Urinary bladder (tissue), 4 donors: ENCODE data around the gene CDH2. TPM values are rescaled to one million over a fixed set of nuclear protein-coding genes. Genes with fewer than 3 reads are reported as not detected.
A peak's percentile ranks its signal among the peaks of the same experiment; 100 is the strongest.

ENCODE experiments used
- DNase-seq: peaks from one replicate; pipeline ENCODE4 v3.0.0-alpha.2; 2015; ENCODE audit errors: extremely low spot score
- H3K27ac ChIP-seq: one replicate; pipeline ENCODE4 v1.5.1; 2013; ENCODE audit warnings: low read depth, mild to moderate bottlenecking, moderate library complexity
- H3K36me3 ChIP-seq: one replicate; pipeline ENCODE4 v1.6.1; 2013; ENCODE audit warnings: mild to moderate bottlenecking, moderate library complexity; ENCODE audit not compliant: insufficient read depth
- H3K4me1 ChIP-seq: one replicate; pipeline ENCODE4 v1.6.1; 2013; ENCODE audit warnings: mild to moderate bottlenecking, moderate library complexity; ENCODE audit not compliant: insufficient read depth
- H3K4me3 ChIP-seq: one replicate; pipeline ENCODE4 v1.5.1; 2013; ENCODE audit warnings: low read depth, low read length
- WGBS: extraction: QIAGEN DNeasy Blood & Tissue Kit; methylation state at CpG from one replicate; pipeline ENCODE4 v1.1.7; 2013; 5-methylcytosine and 5-hydroxymethylcytosine counted together
- polyA plus RNA-seq: library from polyadenylated mRNA; stranded (reverse); fragments of 200-250 nt; gene quantifications from one replicate; pipeline ENCODE4 v1.2.3, GENCODE V29; 2013
- total RNA-seq: library from RNA; depleted of rRNA; stranded (reverse); fragments of >200 nt; gene quantifications from one replicate; pipeline ENCODE4 v1.2.3, GENCODE V29; 2014
- donor health status: healthy with polysubstance abuse.
- donor health status: healthy.

The CDH2 gene
- total RNA-seq, result 18.7 TPM
- polyA plus RNA-seq, result 1.8 TPM

DNA sequence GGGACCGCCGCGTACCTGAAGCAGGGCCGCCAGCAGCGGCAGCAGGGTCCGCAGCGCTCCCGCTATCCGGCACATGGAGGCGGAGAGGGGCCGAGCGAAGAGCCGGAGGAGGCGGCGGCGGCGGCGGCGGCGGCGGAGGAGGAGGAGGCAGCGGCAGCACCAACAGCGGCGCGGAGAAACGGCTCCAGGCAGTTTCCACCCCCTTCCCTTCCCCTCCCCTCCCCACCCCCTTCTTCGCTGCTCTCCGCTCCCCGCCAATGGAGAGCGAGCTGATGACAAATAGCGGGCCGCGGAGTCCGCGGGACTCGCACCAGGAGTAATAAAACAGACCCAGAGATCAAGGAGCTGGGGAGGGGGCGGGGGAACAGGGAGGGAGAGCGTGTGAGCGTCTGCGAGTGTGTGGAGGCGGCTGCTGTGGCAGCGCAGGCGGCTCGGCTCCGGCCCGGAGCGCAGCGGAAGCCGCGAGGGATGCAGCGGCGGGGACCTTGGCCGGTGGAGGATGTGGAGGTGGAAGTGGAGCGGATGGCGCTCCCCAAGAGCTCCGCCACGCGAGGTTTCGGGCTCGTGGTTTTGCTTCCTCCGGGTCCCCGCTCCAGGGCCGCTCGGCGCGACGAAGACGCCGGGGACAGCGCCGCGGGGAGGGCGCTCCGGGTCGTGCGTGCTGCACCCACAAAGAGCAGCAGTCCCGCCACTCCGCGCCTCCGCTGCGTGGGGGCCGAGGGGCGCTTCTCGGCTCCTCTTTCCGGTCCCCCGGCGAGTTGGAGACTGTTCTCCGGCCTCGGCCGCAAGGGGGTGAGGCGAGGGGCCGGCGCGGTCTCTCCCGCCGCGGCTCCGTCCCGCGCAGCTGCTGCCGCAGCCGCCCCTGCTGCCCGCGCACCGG is at the start of gene CDH2:
TSS of gene CDH2 (minus strand) at position 183 of the 880 bp plus-strand sequence. CDS start at position 75, 108 bp downstream.
- Histone ChIP-seq H3K36me3 (no peaks in the 10 kb centered on the region), H3K4me1 (no peaks in the 10 kb centered on the region), H3K4me3 (peak within 1 kb of the TSS; percentile 60), H3K27ac (no peak within 1 kb of the TSS)
- under 1% methylated on average over 105 of the region's 105 CpGs for WGBS
- DNase-seq, result peak; percentile 50

DNA sequence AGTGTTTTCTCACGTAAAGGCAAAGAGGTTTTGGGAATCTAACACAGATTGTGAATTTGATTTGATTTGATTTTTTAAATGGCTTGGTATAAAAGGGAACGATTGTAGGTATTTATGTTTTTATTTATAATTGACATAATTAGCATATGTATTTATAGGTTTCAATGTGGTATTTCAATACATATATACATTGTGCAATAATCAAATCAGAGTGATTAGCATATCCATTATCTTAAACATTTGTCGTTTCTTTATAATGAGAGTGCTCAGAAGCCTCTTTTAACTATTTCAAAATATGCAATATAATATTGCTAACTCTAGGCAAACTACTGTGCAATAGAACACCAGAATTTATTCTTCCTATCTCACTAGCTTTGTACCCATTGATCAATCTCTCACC is 35.1 kb upstream of the CDH2 start:
- Histone ChIP-seq H3K27ac (no peak overlapping the region), H3K4me1 (no peaks in the 10 kb centered on the region), H3K4me3 (no peak overlapping the region), H3K36me3 (no peaks in the 10 kb centered on the region)
- DNase-seq, result no peak
- 87% methylated on average over 3 of the region's 3 CpGs for WGBS

DNA sequence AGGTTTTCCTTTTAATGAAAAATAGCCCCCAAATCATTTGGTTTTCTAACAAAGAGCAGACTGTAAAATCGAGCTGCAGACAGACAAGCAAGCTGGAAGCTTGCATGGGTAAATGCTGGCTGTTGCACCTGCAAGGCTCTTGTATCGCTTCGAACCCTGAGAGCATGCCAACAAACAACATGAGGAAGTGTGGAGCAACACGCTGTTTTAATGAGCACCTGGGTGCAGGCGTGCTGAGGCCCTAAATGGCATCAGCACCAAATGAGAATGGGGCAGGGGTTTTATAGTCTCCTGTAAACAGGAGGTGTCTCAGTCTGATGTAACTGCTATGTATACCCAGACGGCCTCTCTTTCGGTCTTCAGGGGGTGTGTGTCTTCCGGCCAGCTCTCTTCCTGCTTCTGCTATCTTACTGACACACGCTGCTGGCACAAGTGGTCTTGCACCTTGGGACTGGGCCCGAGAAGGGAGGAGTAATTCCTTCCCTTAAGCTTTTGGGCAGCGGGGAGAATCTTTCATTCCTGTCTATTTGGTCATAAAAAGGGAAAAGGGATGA is 31.9 kb upstream of the CDH2 start:
- Histone ChIP-seq H3K27ac (no peak overlapping the region), H3K4me1 (no peaks in the 10 kb centered on the region), H3K36me3 (no peaks in the 10 kb centered on the region), H3K4me3 (no peak overlapping the region)
- 69% methylated on average over 11 of the region's 11 CpGs for WGBS
- DNase-seq, result no peak

DNA sequence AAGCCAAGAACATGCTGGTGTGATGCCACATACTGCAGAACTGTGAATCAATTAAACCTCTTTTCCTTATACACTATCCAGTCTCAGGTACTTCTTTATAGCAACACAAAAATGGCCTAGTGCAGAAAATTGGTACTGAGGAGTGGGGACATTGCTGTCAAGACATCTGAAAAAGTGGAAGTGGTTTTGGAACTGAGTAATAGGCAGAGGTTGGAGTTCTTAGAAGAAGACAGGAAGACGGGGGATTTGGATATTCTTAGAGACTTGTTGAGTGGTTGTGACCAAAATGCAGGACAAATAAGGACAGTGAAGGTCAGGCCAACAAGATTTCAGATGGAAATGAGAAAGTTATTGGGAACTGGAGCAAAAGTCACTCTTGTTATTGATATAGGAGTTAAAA is 31.3 kb upstream of the CDH2 start:
- no peak for DNase-seq
- WGBS, result 79% methylated on average over 1 of the region's 1 CpG
- H3K4me3 ChIP-seq, result no peak overlapping the region
- no peaks in the 10 kb centered on the region for H3K36me3 ChIP-seq
- no peaks in the 10 kb centered on the region for H3K4me1 ChIP-seq
- H3K27ac ChIP-seq, result no peak overlapping the region

DNA sequence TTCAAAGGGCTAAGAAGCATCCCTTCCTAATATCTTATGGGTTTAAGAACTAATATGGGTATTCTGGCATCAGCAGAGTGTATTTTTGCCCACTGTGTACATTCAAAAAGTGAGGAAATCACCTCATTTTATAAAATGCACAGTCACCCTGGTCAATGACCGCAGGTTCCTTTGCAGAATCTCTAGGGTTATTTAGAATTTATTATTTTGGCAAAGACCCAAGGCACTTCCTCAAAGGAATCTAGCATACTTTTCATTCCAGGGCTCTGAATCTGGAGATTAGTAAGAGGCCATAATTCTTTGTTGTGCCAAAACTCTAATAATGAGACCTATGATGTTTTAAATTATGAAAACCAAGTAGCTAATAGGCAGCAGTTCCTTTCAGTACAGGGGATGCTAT is 27.2 kb upstream of the CDH2 start:
- no peak for DNase-seq
- 40% methylated on average over 1 of the region's 1 CpG for WGBS
- Histone ChIP-seq H3K27ac (no peak overlapping the region), H3K36me3 (no peaks in the 10 kb centered on the region), H3K4me1 (no peaks in the 10 kb centered on the region), H3K4me3 (no peak overlapping the region)

DNA sequence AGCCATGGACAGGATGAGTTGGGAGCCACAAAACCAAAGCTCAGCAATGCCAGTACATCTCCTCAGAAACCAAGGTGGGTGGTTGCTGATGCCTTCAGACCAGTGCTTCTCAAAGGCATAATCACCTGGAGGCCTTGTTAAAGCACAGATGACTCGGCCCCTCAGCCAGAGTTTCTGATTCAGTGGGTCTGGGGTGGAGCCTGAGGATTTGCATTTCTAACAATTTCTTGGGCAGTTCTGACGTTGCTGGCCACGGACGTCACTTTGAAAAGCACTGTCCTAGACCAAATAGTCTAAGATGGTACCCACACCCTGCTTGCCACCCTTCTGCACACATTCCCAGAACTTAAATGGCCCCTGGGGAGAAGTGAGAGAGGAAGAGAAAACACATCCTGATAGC is 24.1 kb upstream of the CDH2 start:
- Histone ChIP-seq H3K27ac (no peak overlapping the region), H3K36me3 (no peaks in the 10 kb centered on the region), H3K4me3 (no peak overlapping the region), H3K4me1 (no peaks in the 10 kb centered on the region)
- 85% methylated on average over 4 of the region's 4 CpGs for WGBS
- DNase-seq, result no peak

DNA sequence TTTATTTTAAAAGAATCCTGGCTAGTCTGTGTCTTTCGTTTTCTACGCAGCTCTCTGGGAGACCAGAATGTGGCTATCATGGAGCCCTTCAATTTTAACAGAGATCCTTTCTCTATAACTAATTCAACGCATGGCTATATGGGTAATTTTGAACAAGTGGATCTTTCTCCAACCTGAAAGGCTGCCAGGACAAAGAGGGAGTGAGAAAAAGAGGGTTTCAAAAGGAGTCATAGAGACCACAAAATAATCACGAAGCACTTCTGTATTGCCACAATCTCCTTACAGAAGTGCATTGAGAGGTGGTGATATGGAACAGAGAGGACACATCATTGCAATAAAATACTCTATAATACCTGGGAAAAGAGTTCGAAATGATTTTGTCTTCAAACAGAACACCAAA is 21.7 kb upstream of the CDH2 start:
- no peaks in the 10 kb centered on the region for H3K4me1 ChIP-seq
- H3K36me3 ChIP-seq, result no peaks in the 10 kb centered on the region
- no peak overlapping the region for H3K27ac ChIP-seq
- 88% methylated on average over 5 of the region's 5 CpGs for WGBS
- DNase-seq, result no peak
- no peak overlapping the region for H3K4me3 ChIP-seq

DNA sequence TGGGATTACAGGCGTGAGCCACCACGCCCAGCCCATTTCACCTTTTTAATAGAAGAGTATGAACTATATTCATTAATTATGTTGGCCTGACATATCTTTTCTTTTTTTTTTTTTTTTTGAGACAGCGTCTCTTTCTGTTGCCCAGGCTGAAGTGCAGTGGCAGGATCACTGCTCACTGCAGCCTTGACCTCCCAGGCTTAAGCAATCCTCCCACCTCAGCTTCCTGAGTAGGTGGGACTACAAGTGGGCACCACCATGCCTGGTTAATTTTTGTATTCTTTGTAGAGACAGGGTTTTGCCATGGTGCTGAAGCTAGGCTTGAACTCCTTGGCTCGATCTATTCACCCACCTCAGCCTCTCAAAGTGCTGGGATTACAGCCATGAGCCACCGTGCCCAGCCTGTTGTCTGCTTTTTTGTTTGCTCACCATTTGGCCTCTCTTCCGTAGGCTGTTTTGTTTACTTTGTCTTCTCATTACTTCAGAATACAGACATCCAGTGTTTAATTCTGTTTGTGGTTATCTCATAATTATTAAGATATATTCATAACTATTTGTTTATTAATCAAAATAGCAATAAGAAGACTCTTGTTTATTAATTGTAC is 16.3 kb upstream of the CDH2 start:
- WGBS, result 78% methylated on average over 6 of the region's 6 CpGs
- Histone ChIP-seq H3K27ac (no peak overlapping the region), H3K36me3 (no peaks in the 10 kb centered on the region), H3K4me1 (no peaks in the 10 kb centered on the region), H3K4me3 (no peak overlapping the region)
- no peak for DNase-seq

DNA sequence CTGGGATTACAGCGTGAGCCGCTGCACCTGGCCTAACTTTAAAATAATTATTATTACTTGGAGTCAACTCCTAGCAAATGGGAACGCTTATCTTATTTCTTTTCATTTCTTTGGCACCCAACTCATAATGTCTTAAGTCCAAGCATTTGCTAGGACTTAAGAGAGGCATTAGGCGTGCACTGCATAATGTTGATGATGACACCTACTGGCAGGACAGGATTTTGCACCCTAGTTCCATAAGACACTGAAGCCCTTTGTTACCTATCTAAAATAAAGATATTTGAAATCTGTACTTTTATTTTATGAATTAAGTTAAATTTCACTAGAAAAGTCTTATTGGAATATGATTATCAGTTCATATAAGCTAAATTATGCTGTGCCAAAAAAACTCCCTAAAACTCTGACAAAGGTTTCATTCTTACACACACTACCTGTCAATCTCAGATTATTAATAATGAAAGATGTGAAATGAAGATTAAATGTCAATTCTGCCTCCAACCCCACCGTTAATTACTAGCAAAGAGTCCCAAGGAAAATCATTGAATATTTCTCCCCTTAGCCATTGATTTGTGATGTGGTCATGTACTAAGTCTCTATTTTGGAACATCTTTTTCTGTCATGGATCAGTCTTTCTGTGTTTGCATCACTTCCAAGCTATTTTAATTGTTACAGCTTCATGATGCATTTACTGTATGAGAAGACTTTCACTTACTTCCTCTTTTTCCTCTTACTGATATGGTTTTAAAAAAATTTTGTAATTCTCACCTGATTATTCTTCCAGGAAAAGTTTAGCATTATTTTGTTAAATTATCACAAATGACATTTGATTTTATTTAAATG is 12.7 kb upstream of the CDH2 start:
- Histone ChIP-seq H3K4me1 (no peaks in the 10 kb centered on the region), H3K27ac (no peak overlapping the region), H3K36me3 (no peaks in the 10 kb centered on the region), H3K4me3 (no peak overlapping the region)
- DNase-seq, result no peak
- WGBS, result 69% methylated on average over 5 of the region's 5 CpGs

DNA sequence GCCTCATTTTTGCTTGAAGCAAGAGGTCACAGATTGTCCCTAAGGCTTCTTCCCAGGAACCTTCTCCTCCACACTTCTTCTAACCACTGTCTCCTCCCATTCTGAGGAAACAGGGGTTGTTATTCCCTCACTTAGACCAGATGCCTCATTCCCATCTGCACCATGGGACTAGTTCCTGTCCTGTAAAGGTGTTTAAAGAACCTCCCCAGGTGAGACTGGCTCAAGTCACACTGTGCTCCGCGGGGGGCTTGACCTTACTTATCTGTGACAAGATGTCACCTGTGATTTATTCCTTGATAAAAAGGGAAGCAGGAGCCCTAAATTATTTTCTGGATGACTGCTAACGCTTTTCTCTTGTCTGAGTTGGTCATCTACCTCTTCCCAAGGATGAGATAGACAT is 8.2 kb upstream of the CDH2 start:
- DNase-seq, result no peak
- no peaks in the 10 kb centered on the region for H3K4me1 ChIP-seq
- WGBS, result 84% methylated on average over 3 of the region's 3 CpGs
- no peaks in the 10 kb centered on the region for H3K36me3 ChIP-seq
- H3K4me3 ChIP-seq, result no peak overlapping the region
- H3K27ac ChIP-seq, result no peak overlapping the region

DNA sequence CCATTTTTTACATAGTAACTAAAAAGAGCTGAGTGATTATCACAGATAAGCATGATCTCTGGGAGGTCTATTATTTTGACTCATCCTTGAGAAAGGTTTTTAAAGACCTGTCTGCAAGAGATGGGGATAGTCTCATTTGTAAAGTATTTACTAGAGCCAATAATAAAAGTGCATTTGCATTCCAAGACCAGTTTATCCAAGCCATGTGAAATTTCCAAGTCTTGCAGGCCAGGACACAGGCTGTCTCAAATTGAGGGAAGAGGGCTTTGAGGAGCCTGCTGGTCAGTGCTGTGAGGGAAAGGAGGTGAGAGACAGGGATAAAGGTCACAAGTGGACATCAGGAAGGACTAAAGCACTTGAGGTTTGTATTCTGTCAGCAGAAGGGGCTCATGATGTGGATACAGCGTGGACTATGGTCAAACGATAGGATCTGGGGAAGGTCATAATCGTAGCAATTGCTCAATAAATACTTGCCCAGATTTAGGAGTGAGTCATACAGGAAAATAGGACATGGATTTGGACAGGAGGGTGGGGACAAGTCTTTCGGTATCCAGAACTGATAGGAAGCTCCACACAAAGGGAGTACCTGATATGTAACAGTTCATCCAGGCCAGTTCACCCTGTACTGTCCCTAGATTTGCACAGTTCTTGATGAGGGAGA is 6.6 kb upstream of the CDH2 start:
- WGBS, result 65% methylated on average over 4 of the region's 4 CpGs
- DNase-seq, result no peak
- no peaks in the 10 kb centered on the region for H3K36me3 ChIP-seq

DNA sequence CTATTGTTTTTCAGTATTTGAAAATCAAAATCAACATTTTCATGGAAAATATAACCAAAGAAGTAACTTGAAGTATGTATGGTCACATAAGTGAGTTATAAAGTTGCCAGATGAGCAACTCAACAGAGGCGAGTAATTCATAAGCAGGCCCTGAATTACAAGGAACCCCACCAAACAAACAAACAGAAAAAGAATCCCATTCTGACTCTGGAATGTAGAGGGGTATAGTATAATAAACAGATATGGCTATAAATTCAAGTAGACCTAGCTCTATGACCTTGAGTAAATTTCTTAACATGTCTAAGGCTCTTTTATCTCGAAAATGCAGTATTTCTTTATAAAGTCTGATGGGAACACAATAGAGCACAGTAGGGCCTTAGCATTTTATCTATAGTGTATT is 4.7 kb upstream of the CDH2 start:
- no peak overlapping the region for H3K4me3 ChIP-seq
- WGBS, result 71% methylated on average over 2 of the region's 2 CpGs
- DNase-seq, result no peak
- H3K27ac ChIP-seq, result no peak overlapping the region
- H3K4me1 ChIP-seq, result no peaks in the 10 kb centered on the region
- H3K36me3 ChIP-seq, result no peaks in the 10 kb centered on the region

More for the DNA sequence above, 6.6 kb upstream of the CDH2 start:
- H3K4me3 ChIP-seq, result no peak overlapping the region
- no peaks in the 10 kb centered on the region for H3K4me1 ChIP-seq
- H3K27ac ChIP-seq, result no peak overlapping the region

DNA sequence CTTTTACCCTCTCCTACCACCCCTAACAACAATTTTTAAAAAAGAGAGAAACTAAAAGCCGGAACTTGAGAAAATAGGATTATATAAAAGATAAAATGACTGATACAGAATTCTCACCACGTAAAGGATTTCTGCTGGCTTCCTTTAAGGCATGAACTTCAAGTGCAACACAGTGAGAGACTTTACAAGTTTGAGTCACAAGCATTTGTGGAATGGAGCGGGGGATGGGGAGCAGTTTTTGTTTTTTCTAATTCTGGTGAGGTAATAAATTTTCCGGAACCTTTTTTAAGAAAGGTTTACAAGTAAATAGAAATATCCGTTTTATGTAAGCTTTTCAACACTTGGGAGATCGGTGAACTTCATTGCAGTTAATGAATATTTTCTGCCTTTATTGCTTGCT is 1.8 kb upstream of the CDH2 start:
- H3K27ac ChIP-seq, result no peak overlapping the region
- H3K4me1 ChIP-seq, result no peaks in the 10 kb centered on the region
- no peaks in the 10 kb centered on the region for H3K36me3 ChIP-seq
- no peak overlapping the region for H3K4me3 ChIP-seq
- 31% methylated on average over 6 of the region's 6 CpGs for WGBS
- no peak for DNase-seq
